Measurements from ENCODE around the gene INTS15. TPM values are rescaled to one million over a fixed set of nuclear protein-coding genes. Genes with fewer than 3 reads are reported as not detected.
"Not testable (repeated sequence)": the region's sequence is repeated elsewhere in the genome, so short reads cannot be mapped to it uniquely, and the experiment has no call there.

Gene INTS15
- total RNA-seq, 1 experiment from 2014 or later, result 16.2 TPM

DNA sequence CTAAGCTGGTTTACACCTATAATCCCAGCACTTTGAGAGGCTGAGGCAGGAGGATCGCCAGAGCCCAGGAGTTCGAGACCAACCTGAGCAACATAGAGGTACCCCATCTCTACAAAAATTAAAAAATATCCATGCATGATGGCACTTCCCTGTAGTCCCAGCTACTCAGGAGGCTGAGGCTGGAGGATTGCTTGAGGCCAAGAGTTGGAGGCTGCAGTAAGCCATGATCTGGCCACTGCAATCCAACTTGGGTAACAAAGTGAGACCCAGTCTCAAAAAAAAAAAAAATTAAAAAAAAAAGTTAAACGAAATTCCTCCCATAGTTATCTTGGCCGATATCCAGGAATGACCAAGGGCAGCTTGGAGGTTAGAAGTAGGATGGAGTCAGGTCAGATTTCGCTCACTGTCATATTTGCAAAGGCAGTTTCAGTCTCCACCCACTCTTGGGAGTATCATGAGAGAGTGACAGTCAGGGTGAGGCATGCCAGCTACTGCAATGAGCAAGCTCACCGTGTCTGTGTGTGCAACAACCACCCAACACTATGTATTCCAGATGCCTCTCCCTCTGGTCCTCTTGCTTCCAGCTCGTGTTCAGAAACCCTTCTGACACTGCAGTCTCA lies 18.6 kb upstream of the INTS15 start:
- Histone ChIP-seq H3K27me3 (no peaks in the 10 kb centered on the region), H3K4me3 (no peak overlapping the region), H3K36me3 (no peaks in the 10 kb centered on the region), H3K9me3 (peaks cover 5% of the 10 kb centered on the region; the same call in 1 of the 2 replicates)
- DNase-seq, result no peak

DNA sequence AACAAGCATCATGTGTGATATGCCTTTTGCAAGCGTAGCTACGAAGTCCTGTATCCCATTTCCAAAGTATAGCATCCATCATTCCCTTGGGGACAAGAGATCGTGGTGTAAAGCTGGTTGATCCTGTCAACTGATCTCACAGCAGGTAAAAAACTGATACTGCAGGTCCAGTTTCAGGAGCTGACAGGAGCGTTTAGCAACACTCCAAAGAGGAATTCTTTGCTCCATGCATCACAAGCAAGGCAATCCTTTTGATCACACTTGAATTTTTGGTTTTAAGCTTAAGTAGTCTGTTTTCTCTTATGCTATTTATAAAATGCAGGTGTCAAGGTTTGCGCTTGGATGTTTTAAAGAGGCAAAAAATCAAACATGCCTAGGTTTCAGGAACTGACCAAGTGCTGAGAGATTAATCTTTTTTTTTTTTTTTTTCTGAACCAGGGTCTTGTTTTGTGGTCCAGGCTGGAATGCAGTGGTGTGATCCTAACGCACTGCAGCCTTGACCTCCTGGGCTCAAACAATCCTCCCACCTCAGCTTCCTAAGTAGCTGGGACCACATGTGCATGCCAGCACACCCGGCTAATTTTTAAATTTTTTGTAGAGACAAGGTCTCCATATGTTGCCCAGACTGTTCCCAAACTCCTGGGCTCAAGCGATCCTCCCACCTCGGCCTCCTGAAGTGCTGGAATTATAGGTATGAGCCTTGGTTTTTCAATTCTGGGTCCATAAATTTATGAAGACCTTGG lies 14.4 kb upstream of the INTS15 start:
- Histone ChIP-seq H3K4me3 (no peak overlapping the region), H3K9me3 (no peaks in the 10 kb centered on the region; the same call in 1 of the 2 replicates), H3K36me3 (no peaks in the 10 kb centered on the region), H3K27me3 (no peaks in the 10 kb centered on the region)
- DNase-seq, result no peak

DNA sequence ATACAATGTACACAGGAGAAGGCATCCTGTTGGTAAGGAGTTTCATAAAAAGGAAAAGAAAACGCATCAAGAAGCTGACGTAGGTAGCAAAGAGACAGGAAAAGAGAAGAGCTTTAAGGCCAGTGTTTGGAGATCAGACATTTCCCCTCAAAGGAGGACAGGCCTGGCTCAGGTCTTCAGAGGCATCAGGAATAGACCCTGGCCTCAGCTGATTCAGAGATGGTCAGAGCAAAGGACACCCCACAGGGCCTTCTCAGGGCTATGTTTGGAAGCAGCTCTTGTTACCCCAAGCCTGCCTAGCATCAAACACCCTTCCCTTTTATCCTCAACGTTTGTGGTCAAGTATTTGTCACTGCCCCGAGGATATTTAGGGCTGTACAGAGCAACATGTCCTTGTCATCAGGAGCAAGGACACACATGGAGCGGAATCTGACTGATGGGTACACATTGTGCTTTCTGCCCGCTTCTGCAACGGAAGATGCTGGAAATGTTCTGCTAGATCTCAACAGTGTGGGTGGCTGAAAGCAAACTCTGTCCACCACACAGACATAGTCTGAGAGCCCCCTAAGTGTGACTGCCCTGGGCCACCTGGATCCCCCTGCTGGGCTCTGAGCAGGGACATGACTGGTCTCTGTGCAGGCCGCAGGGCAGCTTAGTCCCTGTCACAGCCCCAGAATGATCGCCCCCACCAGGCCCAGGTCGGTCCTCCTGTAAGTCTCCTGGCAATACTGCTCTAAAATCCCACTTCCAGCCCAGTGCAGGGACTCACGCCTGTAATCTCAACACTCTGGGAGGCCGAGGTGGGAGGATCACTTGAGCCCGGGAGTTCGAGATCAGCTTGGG lies 13.6 kb upstream of the INTS15 start:
- Histone ChIP-seq H3K4me3 (peak overlapping the region; percentile 86), H3K9me3 (no peaks in the 10 kb centered on the region), H3K36me3 (no peaks in the 10 kb centered on the region; the same call in 1 of the 2 replicates), H3K27me3 (no peaks in the 10 kb centered on the region)
- no peak for DNase-seq

- not testable (repeated sequence) for H3K36me3 ChIP-seq, DNase-seq, H3K27me3 ChIP-seq, H3K9me3 ChIP-seq
- H3K4me3 ChIP-seq, result peak overlapping the region; percentile 86
Measured at GRCh38 chr7:6576867-6577368, 12.9 kb upstream of the INTS15 start.

GRCh38 chr7:6577369-6578113 lies 12.3 kb upstream of the INTS15 start, which contains the start of gene ZDHHC4:
Gene ZDHHC4 (plus strand): TSS chr7:6577454. CDS start chr7:6580562, 3,108 bp downstream.
- peak; percentile 94 for DNase-seq
- Histone ChIP-seq H3K4me3 (peak within 1 kb of the TSS; percentile 86), H3K9me3 (no peaks in the 10 kb centered on the region), H3K36me3 (peaks cover 7% of the 10 kb centered on the region), H3K27me3 (no peaks in the 10 kb centered on the region)

DNA sequence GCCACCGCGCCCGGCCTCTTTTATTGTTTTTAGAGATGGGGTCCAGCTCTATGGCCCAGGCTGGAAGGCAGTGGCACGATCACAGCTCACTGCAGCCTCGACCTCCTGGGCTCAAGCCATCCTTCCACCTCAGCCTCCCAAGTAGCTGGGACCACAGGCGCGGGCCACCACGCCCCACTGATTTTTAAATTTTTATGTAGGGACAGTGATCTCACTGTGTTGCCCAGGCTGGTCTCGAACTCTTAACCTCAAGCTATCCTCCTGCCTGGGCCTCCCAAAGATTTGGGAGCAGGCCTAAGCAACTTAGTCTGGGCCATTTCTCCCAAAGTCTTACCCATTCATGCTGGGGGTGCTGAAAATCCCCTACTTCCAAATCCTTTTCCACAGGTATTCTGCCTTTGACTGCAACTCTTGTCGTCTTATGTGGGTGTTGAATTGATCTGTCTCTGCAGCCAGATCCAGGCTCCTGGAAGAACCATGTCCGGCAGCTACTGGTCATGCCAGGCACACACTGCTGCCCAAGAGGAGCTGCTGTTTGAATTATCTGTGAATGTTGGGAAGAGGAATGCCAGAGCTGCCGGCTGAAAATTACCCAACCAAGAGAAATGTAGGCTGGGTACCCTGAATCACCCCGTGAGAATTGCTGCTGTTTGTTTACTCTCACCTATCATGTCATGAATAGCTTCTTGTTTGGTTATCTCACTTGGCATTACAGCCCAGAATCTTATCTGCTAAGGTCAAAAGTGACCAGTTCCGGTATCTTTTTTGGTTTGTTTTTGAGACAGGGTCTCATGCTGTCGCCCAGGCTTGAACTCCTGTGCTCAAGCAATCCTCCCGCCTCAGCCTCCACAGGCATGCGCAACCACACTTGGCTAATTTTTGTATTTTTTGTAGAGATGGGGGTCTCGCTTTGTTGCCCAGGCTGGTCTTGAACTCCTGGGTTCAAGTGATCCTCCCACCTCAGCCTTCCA lies 11.4 kb upstream of the INTS15 start:
- no peak for DNase-seq
- Histone ChIP-seq H3K4me3 (peak overlapping the region; percentile 86), H3K36me3 (peaks cover 9% of the 10 kb centered on the region), H3K27me3 (no peaks in the 10 kb centered on the region), H3K9me3 (no peaks in the 10 kb centered on the region)

DNA sequence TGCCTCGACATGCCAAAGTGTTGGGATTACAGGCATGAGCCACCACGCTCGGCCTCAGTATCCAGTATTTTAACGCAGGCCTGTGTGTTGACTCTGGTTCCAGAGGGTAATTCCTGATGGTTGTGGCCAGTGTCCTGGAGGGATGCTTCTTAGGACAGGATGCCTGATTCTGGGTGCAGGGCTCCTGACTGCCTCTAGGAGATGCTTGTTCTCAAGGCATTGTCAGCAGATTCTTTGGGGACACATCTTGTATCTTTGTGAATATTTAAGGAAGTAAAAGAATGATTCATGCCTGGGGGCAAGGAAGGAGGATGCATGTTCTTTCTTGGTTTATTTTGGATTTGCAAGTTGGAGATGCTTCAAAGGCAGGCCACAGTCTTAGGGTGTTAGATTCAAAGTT lies 10.4 kb upstream of the INTS15 start:
- Histone ChIP-seq H3K4me3 (no peak overlapping the region), H3K27me3 (no peaks in the 10 kb centered on the region), H3K36me3 (peaks cover 14% of the 10 kb centered on the region), H3K9me3 (no peaks in the 10 kb centered on the region)
- DNase-seq, result no peak

- H3K36me3 ChIP-seq, result peaks cover 32% of the 10 kb centered on the region
- not testable (repeated sequence) for H3K4me3 ChIP-seq, H3K9me3 ChIP-seq, DNase-seq, H3K27me3 ChIP-seq
Measured at GRCh38 chr7:6585746-6586432, 3.9 kb upstream of the INTS15 start.

- H3K9me3 ChIP-seq, result no peaks in the 10 kb centered on the region
- no peak overlapping the region for H3K4me3 ChIP-seq
- H3K36me3 ChIP-seq, result peaks cover 36% of the 10 kb centered on the region
- no peaks in the 10 kb centered on the region for H3K27me3 ChIP-seq
- DNase-seq, result no peak
Measured at GRCh38 chr7:6588566-6588965, 1.3 kb upstream of the INTS15 start.

DNA sequence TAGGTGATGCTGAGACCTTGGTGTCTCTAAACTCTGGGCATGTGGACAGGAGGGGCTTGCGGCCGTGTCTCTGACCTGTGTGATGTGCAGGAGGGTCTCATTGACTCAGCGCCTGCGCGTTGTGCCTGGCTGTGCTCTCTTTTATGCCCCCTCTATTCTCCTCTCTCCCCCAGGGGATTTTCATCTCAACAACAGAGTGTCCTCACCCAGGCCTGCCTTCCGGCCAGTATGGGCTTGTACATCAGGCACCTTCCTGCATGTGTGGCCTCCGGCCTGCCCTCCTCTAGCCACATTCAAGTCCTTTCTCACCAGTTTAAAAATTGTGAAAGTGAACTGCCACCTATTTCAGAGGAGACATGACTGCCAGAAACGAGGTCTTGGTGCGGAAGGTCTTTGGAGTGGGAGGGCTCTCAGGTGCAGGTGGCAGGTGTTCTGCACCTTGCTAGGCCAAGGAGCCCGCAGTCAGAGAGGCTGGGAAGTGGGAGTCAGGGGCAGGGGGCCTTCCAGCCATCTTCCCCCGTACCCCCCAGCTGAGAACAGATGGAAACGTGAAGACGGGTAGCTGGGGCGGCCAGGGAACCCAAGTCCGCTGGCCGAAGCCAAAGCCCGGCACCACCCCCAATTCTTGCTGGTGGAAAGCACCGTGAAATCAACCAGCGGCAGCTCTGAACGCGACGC lies 531 bp upstream of the INTS15 start:
- no peak for DNase-seq
- no peaks in the 10 kb centered on the region for H3K27me3 ChIP-seq

GRCh38 chr7:6590645-6591110 lies 857 bp downstream of the INTS15 start:
- Histone ChIP-seq H3K4me3 (peak overlapping the region; percentile 95), H3K27me3 (no peaks in the 10 kb centered on the region), H3K9me3 (no peaks in the 10 kb centered on the region), H3K36me3 (peaks cover 34% of the 10 kb centered on the region)
- DNase-seq, result no peak

More for the DNA sequence above, 531 bp upstream of the INTS15 start:
- H3K9me3 ChIP-seq, result no peaks in the 10 kb centered on the region
- no peak overlapping the region for H3K4me3 ChIP-seq
- H3K36me3 ChIP-seq, result peaks cover 33% of the 10 kb centered on the region

DNA sequence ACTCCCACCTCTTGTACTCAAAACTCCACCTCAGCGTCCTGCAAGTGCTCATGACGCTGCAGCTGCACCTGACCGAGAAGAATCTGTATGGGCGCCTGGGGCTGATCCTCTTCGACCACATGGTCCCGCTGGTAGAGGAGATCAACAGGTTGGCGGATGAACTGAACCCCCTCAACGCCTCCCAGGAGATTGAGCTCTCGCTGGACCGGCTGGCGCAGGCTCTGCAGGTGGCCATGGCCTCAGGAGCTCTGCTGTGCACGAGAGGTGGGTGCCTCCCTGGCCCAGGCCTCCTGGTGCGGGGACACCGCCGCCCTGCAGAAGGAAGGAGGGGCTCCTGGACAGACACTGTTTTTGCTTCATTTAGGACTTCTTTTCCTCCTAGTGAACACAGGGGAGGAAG lies 10.3 kb downstream of the INTS15 start:
- H3K4me3 ChIP-seq, result no peak overlapping the region
- DNase-seq, result no peak
- no peaks in the 10 kb centered on the region for H3K9me3 ChIP-seq
- H3K36me3 ChIP-seq, result peaks cover 25% of the 10 kb centered on the region
- H3K27me3 ChIP-seq, result no peaks in the 10 kb centered on the region

DNA sequence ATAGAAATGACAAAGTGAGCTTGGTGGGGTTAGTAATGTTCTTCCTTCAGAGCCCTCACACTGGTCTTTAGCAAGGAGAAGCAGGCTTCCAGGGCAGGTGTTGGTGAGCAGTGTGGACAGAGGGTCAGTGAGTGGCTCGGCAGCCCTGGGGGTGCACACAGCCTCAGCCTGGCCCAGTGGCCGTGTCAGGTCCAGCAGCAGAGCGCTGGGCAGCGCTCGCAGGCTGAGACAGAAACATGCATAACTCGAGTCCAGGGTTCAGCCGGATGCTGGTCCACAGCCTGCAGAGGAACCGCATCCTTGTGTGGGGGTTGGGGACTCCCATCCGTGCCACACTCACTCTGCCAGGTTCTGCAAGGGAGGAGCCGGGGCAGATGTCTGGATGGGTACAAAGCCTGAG lies 14.6 kb downstream of the INTS15 start:
- DNase-seq, result no peak

DNA sequence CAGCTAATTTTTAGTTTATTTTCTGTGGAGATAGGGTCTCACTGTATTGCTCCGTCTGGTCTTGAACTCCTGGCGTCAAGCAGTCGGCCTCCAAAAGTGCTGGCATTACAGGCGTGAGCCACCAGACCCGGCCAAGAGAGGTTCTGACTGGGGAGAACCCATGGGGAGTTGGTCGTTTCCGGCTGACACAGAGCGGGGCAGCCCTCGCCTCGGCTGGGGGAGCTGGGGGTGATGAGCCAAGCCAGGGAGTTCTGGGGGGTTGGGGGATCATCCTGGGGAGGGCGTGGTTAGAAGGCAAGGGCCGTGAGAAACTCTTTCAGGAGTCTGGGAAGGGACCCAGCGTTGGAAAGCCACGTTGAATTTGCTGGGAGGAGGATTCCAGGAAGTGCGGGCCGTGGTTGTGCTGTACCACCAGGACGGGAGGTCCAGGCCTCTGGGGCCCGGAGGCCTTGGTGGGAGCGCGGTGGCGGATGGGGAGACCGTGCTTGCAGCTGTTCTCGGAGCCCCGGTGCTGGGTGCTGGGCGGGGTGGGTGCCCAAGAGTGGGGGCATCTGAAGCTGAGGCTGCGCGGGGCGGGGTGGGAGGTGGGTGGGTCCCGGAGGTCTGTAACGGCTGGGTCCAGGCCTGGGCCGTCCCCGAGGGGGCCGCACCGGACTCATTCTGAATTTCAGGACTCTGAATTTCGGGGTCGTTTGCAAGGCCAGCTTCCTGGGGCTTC lies 17.2 kb downstream of the INTS15 start:
- Histone ChIP-seq H3K27me3 (no peaks in the 10 kb centered on the region), H3K36me3 (peaks cover 16% of the 10 kb centered on the region), H3K9me3 (no peaks in the 10 kb centered on the region), H3K4me3 (no peak overlapping the region)
- DNase-seq, result no peak

More for the DNA sequence above, 14.6 kb downstream of the INTS15 start:
- no peaks in the 10 kb centered on the region for H3K27me3 ChIP-seq
- H3K4me3 ChIP-seq, result no peak overlapping the region
- peaks cover 20% of the 10 kb centered on the region for H3K36me3 ChIP-seq
- no peaks in the 10 kb centered on the region for H3K9me3 ChIP-seq
